NCI-H446 treated with DMSO at 0.1 percent for 48 hours (cell line): ENCODE data around the gene SMARCC1.

Experiments used
- DNase-seq: peaks from one replicate; lab custom pipeline; 2025; lab: John Stamatoyannopoulos, UW

The SMARCC1 gene

GRCh38 chr3:47630810-47631209 is 150.9 kb downstream of the SMARCC1 start:
- DNase-seq = no peak

DNA sequence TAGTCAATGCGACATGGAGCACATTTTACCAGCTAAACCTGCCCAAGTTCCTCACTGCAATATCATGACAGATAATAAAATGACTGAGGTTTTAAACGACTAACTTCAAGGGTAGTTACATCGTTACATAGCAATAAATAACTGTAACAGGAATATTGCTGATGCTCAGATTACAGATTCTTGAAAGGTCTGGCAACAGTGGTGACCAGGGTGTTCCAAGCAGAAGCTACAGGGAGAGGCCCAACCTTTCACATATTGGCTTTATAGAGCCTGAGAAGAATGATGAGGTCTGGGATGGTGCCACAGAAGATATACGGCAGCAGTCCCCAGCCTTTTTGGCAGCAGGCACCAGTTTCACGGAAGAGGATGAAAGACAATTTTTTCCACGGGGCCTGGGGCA is 151.9 kb downstream of the SMARCC1 start:
- DNase-seq = no peak

DNA sequence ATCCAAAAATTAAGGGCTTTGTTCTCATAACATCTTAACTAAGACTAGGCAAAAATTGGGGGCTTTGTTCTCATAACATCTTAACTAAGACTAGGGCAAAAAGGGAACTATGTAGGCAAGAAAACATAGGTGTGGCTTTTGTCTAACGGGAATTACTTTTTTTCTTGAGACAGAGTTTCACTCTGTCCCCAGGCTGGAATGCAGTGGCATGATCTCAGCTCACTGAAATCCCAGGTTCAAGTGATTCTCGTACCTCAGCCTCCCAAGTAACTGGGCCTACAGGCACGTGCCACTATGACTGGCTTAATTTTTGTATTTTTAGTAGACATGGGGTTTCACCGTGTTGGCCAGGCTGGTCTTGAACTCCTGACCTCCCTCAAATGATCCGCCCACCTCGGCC is 153.3 kb downstream of the SMARCC1 start:
- DNase-seq = no peak

- no peak for DNase-seq
Measured at GRCh38 chr3:47622671-47623461, 158.8 kb downstream of the SMARCC1 start.

GRCh38 chr3:47617086-47618010 is 164.3 kb downstream of the SMARCC1 start:
- no peak for DNase-seq

- DNase-seq = no peak
Measured at GRCh38 chr3:47614788-47615187, 166.9 kb downstream of the SMARCC1 start.

GRCh38 chr3:47613722-47614121 is 168.0 kb downstream of the SMARCC1 start:
- no peak for DNase-seq

DNA sequence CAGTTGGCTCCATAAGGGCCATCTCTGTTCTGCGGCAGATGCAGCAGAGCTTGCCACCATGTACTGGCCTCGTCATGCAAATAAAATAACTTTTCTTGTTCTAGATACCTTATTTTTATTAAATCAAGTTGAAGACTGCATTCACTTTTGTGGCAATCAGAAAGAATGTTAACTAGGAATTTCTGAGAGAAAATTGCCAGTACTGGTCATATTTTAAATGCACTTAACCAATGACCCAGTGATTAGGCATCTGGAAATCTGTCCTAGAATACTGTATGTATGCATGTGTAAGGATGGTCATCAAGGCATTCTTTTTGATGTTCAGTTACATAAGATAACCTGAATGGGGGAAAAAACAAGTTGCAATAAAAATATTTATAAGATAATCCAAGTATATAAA is 168.8 kb downstream of the SMARCC1 start:
- no peak for DNase-seq

GRCh38 chr3:47612178-47612577 is 169.5 kb downstream of the SMARCC1 start:
- DNase-seq = no peak

GRCh38 chr3:47611576-47611975 is 170.1 kb downstream of the SMARCC1 start:
- no peak for DNase-seq

GRCh38 chr3:47610583-47610982 is 171.1 kb downstream of the SMARCC1 start:
- no peak for DNase-seq

DNA sequence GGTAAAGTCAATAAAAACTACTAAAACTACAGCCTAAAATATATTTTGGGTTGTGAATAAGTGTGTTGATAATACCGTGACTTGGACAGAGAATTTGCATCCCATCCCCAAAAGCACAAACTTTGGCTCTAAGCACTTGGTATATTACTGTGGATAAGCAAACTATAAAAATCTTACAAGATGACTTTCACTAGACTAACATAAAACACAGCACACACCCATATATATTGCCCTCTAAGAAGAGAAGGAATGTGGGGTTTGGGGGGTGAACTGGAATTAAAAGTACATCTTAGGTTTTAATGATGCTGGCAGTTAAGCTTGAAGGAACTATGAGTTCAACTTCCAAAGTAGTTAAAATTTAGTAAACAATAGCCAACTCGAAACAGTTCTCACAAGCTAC is 174.4 kb downstream of the SMARCC1 start:
- no peak for DNase-seq

DNA sequence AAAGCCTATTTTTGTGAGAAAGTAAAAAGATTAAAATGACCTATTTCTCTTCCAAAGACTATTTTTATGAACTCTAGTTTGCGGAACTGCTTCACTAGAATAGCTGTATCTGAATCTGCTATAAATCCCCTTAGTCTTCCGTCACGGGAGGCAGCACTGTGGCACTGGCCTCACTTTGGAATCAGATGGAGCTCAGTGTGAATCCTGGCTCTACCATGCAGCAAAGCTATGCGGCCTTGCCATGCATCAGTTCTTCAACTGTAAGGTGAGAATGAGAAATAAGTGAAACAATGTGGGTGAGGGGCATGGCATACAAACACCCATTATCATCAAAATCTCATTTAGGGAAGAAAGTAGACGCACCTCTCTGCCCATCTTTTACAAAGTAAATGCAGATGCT is 175.5 kb downstream of the SMARCC1 start:
- DNase-seq = no peak

- no peak for DNase-seq
Measured at GRCh38 chr3:47605652-47606051, 176.0 kb downstream of the SMARCC1 start.

GRCh38 chr3:47604145-47604544 is 177.5 kb downstream of the SMARCC1 start:
- no peak for DNase-seq

- no peak for DNase-seq
Measured at GRCh38 chr3:47603332-47603731, 178.4 kb downstream of the SMARCC1 start.

DNA sequence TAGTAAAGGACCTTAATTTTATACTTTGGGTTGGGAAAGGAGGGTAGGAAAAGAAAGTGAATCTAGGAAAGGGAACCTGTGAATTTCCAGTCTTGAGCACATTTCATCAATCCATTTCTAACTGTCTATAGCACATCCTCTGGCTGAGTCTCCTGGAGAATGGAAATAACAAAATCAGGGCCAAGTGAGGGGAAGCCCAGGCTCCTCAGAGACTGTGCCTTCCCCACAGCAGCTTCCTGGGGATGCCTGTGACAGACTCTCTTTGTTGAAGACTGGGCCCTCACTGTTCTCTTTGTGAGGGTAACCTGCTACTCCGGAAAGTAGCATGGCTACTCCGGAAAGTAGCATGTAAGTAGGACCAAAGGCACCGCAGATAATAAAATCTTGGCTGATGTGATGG is 180.4 kb downstream of the SMARCC1 start:
- DNase-seq = no peak

DNA sequence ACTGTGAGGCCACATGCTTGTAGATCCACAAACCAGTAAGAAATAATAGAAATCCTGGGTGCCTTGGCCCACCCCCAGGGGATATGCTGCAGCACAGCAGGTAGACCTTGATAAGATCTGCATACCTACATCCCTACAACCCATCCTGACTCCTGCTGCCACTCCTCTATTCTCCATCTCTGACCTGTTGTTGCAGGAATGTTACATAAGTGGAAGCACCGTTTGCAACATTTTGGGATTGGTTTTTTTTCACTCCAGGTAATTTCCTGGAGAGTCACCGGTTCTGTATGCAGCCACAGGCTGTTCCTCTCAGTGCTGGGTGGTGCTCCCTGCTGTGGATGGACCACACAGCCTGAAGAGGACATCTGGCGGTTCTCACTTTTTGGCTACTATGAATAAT is 186.9 kb downstream of the SMARCC1 start:
- no peak for DNase-seq

- DNase-seq = no peak
Measured at GRCh38 chr3:47592066-47592795, 189.5 kb downstream of the SMARCC1 start.

DNA sequence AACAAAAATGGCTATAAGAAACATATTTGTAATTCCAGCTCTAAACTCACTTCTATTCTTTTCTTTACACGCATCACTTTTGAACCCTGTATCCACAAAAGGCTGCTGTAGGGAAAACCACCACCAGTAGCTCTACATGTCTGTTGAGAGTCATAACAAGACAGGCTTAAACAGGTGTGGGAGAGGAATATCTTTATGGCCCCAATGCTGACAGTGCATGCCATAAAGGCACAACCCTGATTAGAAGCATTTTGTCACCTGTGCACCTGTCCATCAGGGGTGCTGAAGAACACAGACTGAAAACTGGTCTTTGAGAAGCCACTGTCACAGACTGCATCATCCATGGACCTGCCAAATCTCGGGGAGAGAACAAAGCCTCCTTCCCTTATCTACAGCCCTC is 191.5 kb downstream of the SMARCC1 start:
- DNase-seq = no peak

GRCh38 chr3:47588587-47588986 is 193.1 kb downstream of the SMARCC1 start:
- no peak for DNase-seq

DNA sequence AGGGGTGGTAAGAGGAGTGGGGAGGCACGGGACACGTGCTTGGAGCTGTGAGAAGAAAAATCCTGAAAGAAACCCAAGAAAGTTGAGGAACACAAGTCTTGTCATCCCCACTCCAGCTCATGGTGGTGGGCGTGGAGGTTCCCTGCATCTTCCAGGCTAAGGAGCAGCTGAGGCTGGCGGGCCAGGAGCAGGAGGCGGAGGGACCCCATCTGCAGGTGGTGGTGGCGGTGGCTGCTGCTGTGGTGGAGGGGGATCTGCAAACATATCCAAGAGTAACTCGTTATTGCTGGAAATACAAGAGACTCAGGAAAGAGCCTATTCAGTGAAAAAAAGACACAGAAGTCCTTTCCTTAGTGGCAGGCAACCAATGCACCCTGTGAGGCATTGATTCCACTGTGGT is 193.6 kb downstream of the SMARCC1 start:
- no peak for DNase-seq

DNA sequence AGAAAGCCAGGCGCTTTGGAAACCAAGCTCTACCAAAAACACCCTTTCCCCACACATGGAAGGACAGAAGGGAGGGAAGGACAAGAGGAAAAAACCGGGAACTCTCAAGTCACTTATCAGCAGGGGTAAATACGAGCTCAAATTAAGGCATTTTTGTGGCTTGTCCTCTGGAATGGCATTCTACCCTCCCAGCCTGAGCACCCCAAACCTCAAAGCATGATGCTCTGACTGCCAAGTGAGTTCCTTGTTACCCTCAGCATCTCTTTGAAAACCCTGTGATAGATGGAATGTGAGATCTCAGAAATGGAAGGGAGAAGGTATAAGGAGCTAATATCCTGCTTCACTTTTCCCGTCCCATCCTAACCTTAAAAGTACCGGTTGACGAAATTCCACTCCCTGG is 194.9 kb downstream of the SMARCC1 start:
- DNase-seq = no peak
